H1 (cell line): ENCODE data around the gene SS18L1. TPM values are rescaled to one million over a fixed set of nuclear protein-coding genes. Genes with fewer than 3 reads are reported as not detected.

ENCODE experiments used
- CTCF ChIA-PET: fragments of 300-600 bp; sonication (Branson Sonifier 250); formaldehyde crosslinking; loops from one replicate; lab custom pipeline; 2021; ENCODE audit not compliant: partially characterized antibody; lab: Charles Lee
- POLR2A ChIA-PET: fragments of 300-600 bp; sonication (Branson Sonifier 250); formaldehyde crosslinking; loops from one replicate; lab custom pipeline; 2021; ENCODE audit warnings: inconsistent platforms; ENCODE audit not compliant: partially characterized antibody; lab: Charles Lee
- DNase-seq, 2 experiments: peaks; one replicate each; pipeline versions ENCODE4 v3.0.0 to v3.0.0-alpha.2; 2010 to 2022; ENCODE audit warnings: low spot score in 2 of 2, low read depth in 1 of 2, mixed read lengths in 1 of 2
- FAIRE-seq: peaks from 2 replicates; lab custom pipeline; 2011; peaks lifted over from hg19 to GRCh38; lab: Jason Lieb, UNC
- H2AFZ ChIP-seq: 2 replicates; pipeline ENCODE4 v1.8.1; 2012; ENCODE audit warnings: low read length, inconsistent platforms
- H2AK5ac ChIP-seq: 2 replicates; pipeline ENCODE4 v1.6.1; 2013; ENCODE audit warnings: low read depth, low read length
- H2BK120ac ChIP-seq: replicated peaks from 2 replicates; pipeline ENCODE3; 2013; ENCODE audit warnings: low read depth, low read length, inconsistent platforms
- H2BK12ac ChIP-seq: 2 replicates; pipeline ENCODE4 v1.6.1; 2013; ENCODE audit warnings: low read depth, low read length
- H2BK15ac ChIP-seq: 2 replicates; pipeline ENCODE4 v1.6.1; 2013; ENCODE audit warnings: low read length
- H2BK20ac ChIP-seq: 2 replicates; pipeline ENCODE4 v1.6.1; 2013; ENCODE audit warnings: low read length
- H2BK5ac ChIP-seq: 2 replicates; pipeline ENCODE4 v1.6.1; 2013; ENCODE audit warnings: low read depth, low read length
- H3K14ac ChIP-seq: 2 replicates; pipeline ENCODE4 v1.6.1; 2013; ENCODE audit warnings: inconsistent platforms; ENCODE audit not compliant: insufficient read length
- H3K18ac ChIP-seq: 2 replicates; pipeline ENCODE4 v1.6.1; 2013; ENCODE audit warnings: low read length; ENCODE audit errors: extremely low read depth
- H3K23ac ChIP-seq: 2 replicates; pipeline ENCODE4 v1.6.1; 2013; ENCODE audit warnings: inconsistent platforms; ENCODE audit not compliant: insufficient read length
- H3K23me2 ChIP-seq: 2 replicates; pipeline ENCODE4 v1.6.1; 2013; ENCODE audit warnings: low read depth, low read length
- H3K27ac ChIP-seq: 2 replicates; pipeline ENCODE4 v1.6.1; 2011; ENCODE audit warnings: low read depth, low read length, inconsistent platforms
- H3K27me3 ChIP-seq, 4 experiments: replicated peaks in 1 of 4; 1 replicate in 1 of 4; 2 replicates in 3 of 4; pipeline versions ENCODE4 v1.6.1 to v1.8.1; 2011 to 2013; ENCODE audit warnings: low read length in 3 of 4, mild to moderate bottlenecking in 3 of 4, inconsistent platforms in 2 of 4, mixed read lengths in 2 of 4, moderate library complexity in 1 of 4; ENCODE audit not compliant: control insufficient read depth in 3 of 4, insufficient read depth in 3 of 4; ENCODE audit errors: extremely low read depth in 1 of 4
- H3K36me3 ChIP-seq, 4 experiments: 2 replicates each; pipeline versions ENCODE4 v1.6.1 to v1.8.1; 2011 to 2013; ENCODE audit warnings: mild to moderate bottlenecking in 4 of 4, low read length in 3 of 4, moderate library complexity in 2 of 4, control low read depth in 1 of 4, inconsistent platforms in 1 of 4; ENCODE audit not compliant: insufficient read depth in 4 of 4, control insufficient read depth in 2 of 4
- H3K4ac ChIP-seq: replicated peaks from 2 replicates; pipeline ENCODE3; 2013; ENCODE audit warnings: low read length, low read depth, mixed read lengths, inconsistent platforms; ENCODE audit not compliant: insufficient read length
- H3K4me1 ChIP-seq, 4 experiments: replicated peaks in 1 of 4; 1 replicate in 1 of 4; 2 replicates in 3 of 4; pipeline versions ENCODE4 v1.6.1 to v1.8.1; 2011 to 2013; ENCODE audit warnings: low read length in 3 of 4, inconsistent platforms in 2 of 4, mixed read lengths in 1 of 4; ENCODE audit not compliant: insufficient read depth in 4 of 4, control insufficient read depth in 3 of 4
- H3K4me2 ChIP-seq, 2 experiments: 2 replicates each; pipeline versions ENCODE4 v1.6.1 to v1.8.1; 2011 to 2013; ENCODE audit warnings: low read depth in 2 of 2, low read length in 2 of 2, control low read depth in 1 of 2, inconsistent platforms in 1 of 2, mild to moderate bottlenecking in 1 of 2; ENCODE audit not compliant: insufficient read depth in 1 of 2
- H3K4me3 ChIP-seq, 4 experiments: fragments of 200-600, 300-600 bp in 1 of 4; sonication (generic), shearing (Covaris generic), sonication (Bioruptor Twin) in 1 of 4; 2 replicates each; pipeline versions ENCODE4 v1.5.1 to v1.8.1; 2011 to 2016; ENCODE audit warnings: low read length in 4 of 4, low read depth in 3 of 4, control low read depth in 2 of 4, inconsistent platforms in 2 of 4, mild to moderate bottlenecking in 2 of 4, mixed read lengths in 1 of 4, moderate library complexity in 1 of 4; ENCODE audit not compliant: insufficient read depth in 2 of 4; ENCODE audit errors: extremely low read depth in 1 of 4
- H3K56ac ChIP-seq: replicated peaks from 2 replicates; pipeline ENCODE3; 2013; ENCODE audit warnings: low read depth, mild to moderate bottlenecking, mixed read lengths, low read length, inconsistent platforms; ENCODE audit not compliant: insufficient read length
- H3K79me1 ChIP-seq: 2 replicates; pipeline ENCODE4 v1.6.1; 2013; ENCODE audit warnings: low read depth, low read length, control low read depth
- H3K79me2 ChIP-seq, 2 experiments: 2 replicates each; pipeline versions ENCODE4 v1.6.1 to v1.8.1; 2012 to 2013; ENCODE audit warnings: low read length in 2 of 2, mild to moderate bottlenecking in 2 of 2, inconsistent platforms in 1 of 2; ENCODE audit not compliant: insufficient read depth in 2 of 2, control insufficient read depth in 1 of 2
- H3K9ac ChIP-seq, 4 experiments: replicated peaks in 1 of 4; 1 replicate in 1 of 4; 2 replicates in 3 of 4; pipeline versions ENCODE4 v1.6.1 to v1.8.1; 2011 to 2013; ENCODE audit warnings: low read depth in 3 of 4, low read length in 3 of 4, control low read depth in 2 of 4, mild to moderate bottlenecking in 2 of 4, moderate library complexity in 2 of 4, inconsistent platforms in 1 of 4; ENCODE audit errors: extremely low read depth in 1 of 4
- H3K9me3 ChIP-seq, 2 experiments: 2 replicates each; pipeline versions ENCODE4 v1.6.1 to v1.8.1; 2012 to 2013; ENCODE audit warnings: mild to moderate bottlenecking in 2 of 2, moderate library complexity in 2 of 2, control low read depth in 1 of 2, inconsistent platforms in 1 of 2, low read depth in 1 of 2, low read length in 1 of 2, mixed read lengths in 1 of 2; ENCODE audit not compliant: insufficient read depth in 2 of 2
- H4K20me1 ChIP-seq, 2 experiments: replicated peaks in 1 of 2; 2 replicates each; pipeline versions ENCODE3 to v1.8.1; 2011 to 2013; ENCODE audit warnings: inconsistent platforms in 2 of 2, low read length in 2 of 2, mild to moderate bottlenecking in 1 of 2; ENCODE audit not compliant: insufficient read depth in 2 of 2, control insufficient read depth in 1 of 2
- H4K5ac ChIP-seq: 2 replicates; pipeline ENCODE4 v1.6.1; 2013; ENCODE audit warnings: low read length, low read depth, mixed read lengths, inconsistent platforms; ENCODE audit not compliant: insufficient read length
- H4K8ac ChIP-seq: 2 replicates; pipeline ENCODE4 v1.8.0; 2013; ENCODE audit warnings: mild to moderate bottlenecking, moderate library complexity, low read length, inconsistent platforms; ENCODE audit not compliant: insufficient read depth; ENCODE audit errors: extremely low read depth
- H4K91ac ChIP-seq: replicated peaks from 2 replicates; pipeline ENCODE3; 2013; ENCODE audit warnings: low read length, mixed read lengths, inconsistent platforms; ENCODE audit not compliant: insufficient read length
- EP300 ChIP-seq, 2 experiments: IDR thresholded peaks; 1 replicate in 1 of 2; 2 replicates in 1 of 2; pipeline ENCODE4 v1.6.1; 2011 to 2012; ENCODE audit warnings: low read depth in 2 of 2, low read length in 2 of 2, mild to moderate bottlenecking in 2 of 2, borderline replicate concordance in 1 of 2, inconsistent platforms in 1 of 2, moderate library complexity in 1 of 2
- MAFK ChIP-seq: IDR thresholded peaks from 2 replicates; pipeline ENCODE4 v1.6.1; 2012; ENCODE audit warnings: low read depth, mild to moderate bottlenecking, improper control_type of control experiment, low read length
- NRF1 ChIP-seq: IDR thresholded peaks from 2 replicates; pipeline ENCODE4 v1.6.1; 2011; ENCODE audit warnings: mild to moderate bottlenecking, low read depth, low read length, improper control_type of control experiment
- WGBS, 2 experiments: shearing (Covaris generic) in 1 of 2; methylation state at CpG; one replicate each; pipeline versions ENCODE4 v1.1.6 to v1.1.7; 2013 to 2015; ENCODE audit warnings: low lambda C conversion rate in 2 of 2, mixed read lengths in 2 of 2, inconsistent platforms in 1 of 2, low coverage in 1 of 2, missing lambda C conversion rate in 1 of 2; ENCODE audit not compliant: insufficient replicate concordance in 2 of 2, insufficient coverage in 1 of 2, insufficient read length in 1 of 2; ENCODE audit errors: extremely low coverage in 1 of 2, missing lambda C conversion rate in 1 of 2; 5-methylcytosine and 5-hydroxymethylcytosine counted together
- polyA plus RNA-seq, 7 experiments: library from polyadenylated mRNA; depleted of rRNA in 3 of 7; stranded (reverse) in 5 of 7; unstranded in 2 of 7; fragments of >200 nt in 5 of 7; fragments of 200-250 nt in 2 of 7; gene quantifications; 1 replicate in 5 of 7; 2 replicates in 1 of 7; 4 replicates in 1 of 7; pipeline versions ENCODE4 v1.2.1 to v1.2.3, GENCODE V29; 2011 to 2013; ENCODE audit warnings: missing spikeins in 2 of 7, mixed read lengths in 2 of 7
- total RNA-seq: library from RNA; stranded (reverse); fragmentation: NEBNext Ultra II Directional; extraction: Animal tissue kit (Norgen Biotek cat#: 25700); gene quantifications from 2 replicates; pipeline ENCODE4 v1.2.1, GENCODE V29; 2021
- TF ChIP-seq, protein P1 (sequence below): IDR thresholded peaks from 2 replicates; pipeline ENCODE4 v1.6.1; 2011; ENCODE audit warnings: low read length, improper control_type of control experiment

Gene SS18L1
- total and polyA plus RNA-seq, 2 of the 8 experiments (the other 6 are each of a cell fraction or from before 2014, with no cell fraction given), result 28.4 to 29.7 TPM

DNA sequence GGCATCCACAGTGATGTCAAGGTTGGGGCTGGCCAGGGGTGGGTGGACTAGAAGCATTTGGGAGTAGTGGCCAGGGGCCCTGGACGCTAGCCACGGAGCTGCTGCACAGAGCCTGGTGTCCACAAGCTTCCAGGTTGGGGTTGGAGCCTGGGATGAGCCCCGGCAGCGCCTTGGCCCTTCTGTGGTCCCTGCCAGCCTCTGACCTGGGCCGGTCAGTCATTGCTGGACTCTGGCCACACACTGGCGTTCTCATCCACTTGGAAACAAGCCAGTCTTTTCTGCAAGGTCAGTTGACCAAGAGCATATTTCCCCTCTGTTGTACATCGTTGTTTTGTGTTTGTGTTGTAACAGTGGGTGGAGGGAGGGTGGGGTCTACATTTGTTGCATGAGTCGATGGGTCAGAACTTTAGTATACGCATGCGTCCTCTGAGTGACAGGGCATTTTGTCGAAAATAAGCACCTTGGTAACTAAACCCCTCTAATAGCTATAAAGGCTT is 8.8 kb upstream of the SS18L1 start:
- no peak overlapping the region for H2BK15ac ChIP-seq
- H3K36me3 ChIP-seq, result peaks cover 52 to 98% (median 84%) of the 10 kb centered on the region in 4 experiments
- no peak for DNase-seq
- no peaks in the 10 kb centered on the region for H3K4me1 ChIP-seq
- no peak overlapping the region for H3K4ac ChIP-seq
- no peak overlapping the region for H3K23ac ChIP-seq
- no peaks in the 10 kb centered on the region for H3K27me3 ChIP-seq
- H3K18ac ChIP-seq, result no peak overlapping the region
- H3K56ac ChIP-seq, result no peak overlapping the region
- no peak overlapping the region for H2BK5ac ChIP-seq
- WGBS, 2 experiments, result 95% methylated on average over 11 of the region's 11 CpGs; no CpG with 5 or more reads in 1 of the 2 experiments
- no peak for FAIRE-seq
- no peak overlapping the region for H2BK20ac ChIP-seq
- no peak overlapping the region for H2AFZ ChIP-seq
- H3K23me2 ChIP-seq, result no peaks in the 10 kb centered on the region
- POLR2A ChIA-PET, result interaction anchor here (0.7 to 5.2 kb wide), 7 partner anchors 10 to 1100 kb away, joined by 3 to 61 read pairs (median 8); partner anchors contain the start of genes LSM14B, SS18L1 and TAF4
- no peak overlapping the region for H2BK12ac ChIP-seq
- no peak for TF ChIP-seq NRF1
- TF ChIP-seq, protein P1, sequence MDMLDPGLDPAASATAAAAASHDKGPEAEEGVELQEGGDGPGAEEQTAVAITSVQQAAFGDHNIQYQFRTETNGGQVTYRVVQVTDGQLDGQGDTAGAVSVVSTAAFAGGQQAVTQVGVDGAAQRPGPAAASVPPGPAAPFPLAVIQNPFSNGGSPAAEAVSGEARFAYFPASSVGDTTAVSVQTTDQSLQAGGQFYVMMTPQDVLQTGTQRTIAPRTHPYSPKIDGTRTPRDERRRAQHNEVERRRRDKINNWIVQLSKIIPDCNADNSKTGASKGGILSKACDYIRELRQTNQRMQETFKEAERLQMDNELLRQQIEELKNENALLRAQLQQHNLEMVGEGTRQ, result no peak
- no peak for TF ChIP-seq EP300 (IDR thresholded peaks at IDR 0.05; ENCODE audit: borderline replicate concordance in 1 of 2, low read depth in 2 of 2, low read length in 2 of 2)
- TF ChIP-seq MAFK, result no peak
- TF ChIP-seq, all 59 proteins: peak for 0
- Histone ChIP-seq H3K79me1 (no peaks in the 10 kb centered on the region; the same call in none of the 2 replicates), H3K79me2 (peaks cover 0 to 18% of the 10 kb centered on the region in 2 experiments; a peak in 1 of 4 replicates), H4K91ac (no peak overlapping the region), H3K9ac (no peak overlapping the region), H4K20me1 (peaks cover 26 to 57% of the 10 kb centered on the region in 2 experiments), H4K5ac (no peak overlapping the region), H3K27ac (no peak overlapping the region), H4K8ac (no peak overlapping the region), H3K4me2 (no peak overlapping the region), H2BK120ac (no peak overlapping the region), H2AK5ac (no peak overlapping the region), H3K4me3 (no peak overlapping the region), H3K14ac (no peak overlapping the region), H3K9me3 (no peaks in the 10 kb centered on the region)
- CTCF ChIA-PET, result interaction anchor here (1.4 to 5.3 kb wide), 12 partner anchors 9 to 221 kb away, joined by 3 to 57 read pairs (median 7); no protein-coding TSS in a partner anchor
